ENCODE results near the gene CHN2.

CHN2 gene

GRCh38 chr7:29299086-29299485, 104.5 kb downstream of the CHN2 start:
- POLR2A ChIA-PET: no interaction called here
- CTCF ChIA-PET: no interaction called here
- no peak for DNase-seq (ENCODE audit: extremely low spot score)
- TF ChIP-seq SP1 (IDR thresholded peaks at IDR 0.05): no peak
- no peak for TF ChIP-seq ARNT (IDR thresholded peaks at IDR 0.05)
- TF ChIP-seq TARDBP (IDR thresholded peaks at IDR 0.05): no peak
- no peak for TF ChIP-seq FOXM1 (IDR thresholded peaks at IDR 0.05; ENCODE audit: borderline replicate concordance)
- TF ChIP-seq NFRKB (IDR thresholded peaks at IDR 0.05): no peak
- TF ChIP-seq FOXK2 (IDR thresholded peaks at IDR 0.05): no peak
- TF ChIP-seq PKNOX1 (IDR thresholded peaks at IDR 0.05): no peak
- TF ChIP-seq CTBP1 (IDR thresholded peaks at IDR 0.05; ENCODE audit: borderline replicate concordance): no peak
- no peak for TF ChIP-seq BHLHE40 (IDR thresholded peaks at IDR 0.05; ENCODE audit: borderline replicate concordance)
- TF ChIP-seq LEF1 (IDR thresholded peaks at IDR 0.05; ENCODE audit: borderline replicate concordance): no peak
- no peak for TF ChIP-seq FOXA1 (IDR thresholded peaks at IDR 0.05)
- no peak for TF ChIP-seq ELF4 (IDR thresholded peaks at IDR 0.05)
- no peak for TF ChIP-seq L3MBTL2 (conservative IDR thresholded peaks at IDR 0.05)
- TF ChIP-seq HDGF (IDR thresholded peaks at IDR 0.05; ENCODE audit: borderline replicate concordance): no peak
- TF ChIP-seq ZNF384 (IDR thresholded peaks at IDR 0.05): no peak

GRCh38 chr7:29300026-29300480, 105.5 kb downstream of the CHN2 start:
- POLR2A ChIA-PET: no interaction called here
- TF ChIP-seq BHLHE40 (IDR thresholded peaks at IDR 0.05; ENCODE audit: borderline replicate concordance): no peak
- no peak for TF ChIP-seq CTBP1 (IDR thresholded peaks at IDR 0.05; ENCODE audit: borderline replicate concordance)
- TF ChIP-seq LEF1 (IDR thresholded peaks at IDR 0.05; ENCODE audit: borderline replicate concordance): no peak
- TF ChIP-seq FOXA1 (IDR thresholded peaks at IDR 0.05): no peak
- TF ChIP-seq NFRKB (IDR thresholded peaks at IDR 0.05): no peak
- no peak for TF ChIP-seq PKNOX1 (IDR thresholded peaks at IDR 0.05)
- no peak for TF ChIP-seq L3MBTL2 (conservative IDR thresholded peaks at IDR 0.05)
- no peak for TF ChIP-seq ARNT (IDR thresholded peaks at IDR 0.05)
- no peak for TF ChIP-seq SUZ12 (IDR thresholded peaks at IDR 0.05)
- TF ChIP-seq HDGF (IDR thresholded peaks at IDR 0.05; ENCODE audit: borderline replicate concordance): no peak
- no peak for TF ChIP-seq SP1 (IDR thresholded peaks at IDR 0.05)
- no peak for TF ChIP-seq ELF4 (IDR thresholded peaks at IDR 0.05)
- no peak for TF ChIP-seq FOXM1 (IDR thresholded peaks at IDR 0.05; ENCODE audit: borderline replicate concordance)
- TF ChIP-seq ZNF384 (IDR thresholded peaks at IDR 0.05): no peak
- no peak for TF ChIP-seq FOXK2 (IDR thresholded peaks at IDR 0.05)
- TF ChIP-seq TARDBP (IDR thresholded peaks at IDR 0.05): no peak
- DNase-seq (ENCODE audit: extremely low spot score): no peak
- CTCF ChIA-PET: interaction anchor here (1.0 kb wide), 1 partner anchor 12 kb away, joined by 3 read pairs; no protein-coding TSS in a partner anchor

- POLR2A ChIA-PET: no interaction called here
Observed at GRCh38 chr7:29300649-29301048, 106.1 kb downstream of the CHN2 start.

GRCh38 chr7:29302666-29303395, 108.3 kb downstream of the CHN2 start:
- DNase-seq (ENCODE audit: extremely low spot score): no peak
- TF ChIP-seq PKNOX1 (IDR thresholded peaks at IDR 0.05): no peak
- TF ChIP-seq ZNF384 (IDR thresholded peaks at IDR 0.05): no peak
- TF ChIP-seq SP1 (IDR thresholded peaks at IDR 0.05): no peak
- no peak for TF ChIP-seq ARNT (IDR thresholded peaks at IDR 0.05)
- TF ChIP-seq FOXA1 (IDR thresholded peaks at IDR 0.05): no peak
- TF ChIP-seq BHLHE40 (IDR thresholded peaks at IDR 0.05; ENCODE audit: borderline replicate concordance): no peak
- no peak for TF ChIP-seq TARDBP (IDR thresholded peaks at IDR 0.05)
- no peak for TF ChIP-seq ELF4 (IDR thresholded peaks at IDR 0.05)
- TF ChIP-seq FOXM1 (IDR thresholded peaks at IDR 0.05; ENCODE audit: borderline replicate concordance): no peak
- TF ChIP-seq L3MBTL2 (conservative IDR thresholded peaks at IDR 0.05): no peak
- no peak for TF ChIP-seq HDGF (IDR thresholded peaks at IDR 0.05; ENCODE audit: borderline replicate concordance)
- TF ChIP-seq LEF1 (IDR thresholded peaks at IDR 0.05; ENCODE audit: borderline replicate concordance): no peak
- no peak for TF ChIP-seq CTBP1 (IDR thresholded peaks at IDR 0.05; ENCODE audit: borderline replicate concordance)
- TF ChIP-seq NFRKB (IDR thresholded peaks at IDR 0.05): no peak
- TF ChIP-seq FOXK2 (IDR thresholded peaks at IDR 0.05): no peak
- no peak for TF ChIP-seq SUZ12 (IDR thresholded peaks at IDR 0.05)
- ChIA-PET CTCF (no interaction called here), POLR2A (no interaction called here)

More at GRCh38 chr7:29300649-29301048, 106.1 kb downstream of the CHN2 start:
- DNase-seq (ENCODE audit: extremely low spot score): no peak
- TF ChIP-seq ZNF384 (IDR thresholded peaks at IDR 0.05) (no peak), PKNOX1 (IDR thresholded peaks at IDR 0.05) (peak; percentile 62)
- CTCF ChIA-PET: interaction anchor here (1.0 kb wide), 1 partner anchor 13 kb away, joined by 3 read pairs; no protein-coding TSS in a partner anchor

GRCh38 chr7:29304756-29305155, 110.2 kb downstream of the CHN2 start:
- no peak for DNase-seq (ENCODE audit: extremely low spot score)
- TF ChIP-seq NFRKB (IDR thresholded peaks at IDR 0.05): no peak
- no peak for TF ChIP-seq LEF1 (IDR thresholded peaks at IDR 0.05; ENCODE audit: borderline replicate concordance)
- no peak for TF ChIP-seq FOXA1 (IDR thresholded peaks at IDR 0.05)
- no peak for TF ChIP-seq ZNF384 (IDR thresholded peaks at IDR 0.05)
- no peak for TF ChIP-seq L3MBTL2 (conservative IDR thresholded peaks at IDR 0.05)
- TF ChIP-seq BHLHE40 (IDR thresholded peaks at IDR 0.05; ENCODE audit: borderline replicate concordance): no peak
- ChIA-PET POLR2A (no interaction called here), CTCF (interaction anchor here (0.8 to 1.1 kb wide), 2 partner anchors 13 to 115 kb away, joined by 3 to 4 read pairs; no protein-coding TSS in a partner anchor)
